Stimulated activated CD8-positive, alpha-beta memory T cell treated with anti-CD3 and anti-CD28 coated beads, Interleukin-7, amount 100 ng/mL, for 24 hours (primary cell): ENCODE results near the gene WBP2.

Source experiments
- DNase-seq: peaks from one replicate; pipeline ENCODE4 v3.0.0-alpha.2; 2020; ENCODE audit warnings: low read depth

Gene WBP2

DNA sequence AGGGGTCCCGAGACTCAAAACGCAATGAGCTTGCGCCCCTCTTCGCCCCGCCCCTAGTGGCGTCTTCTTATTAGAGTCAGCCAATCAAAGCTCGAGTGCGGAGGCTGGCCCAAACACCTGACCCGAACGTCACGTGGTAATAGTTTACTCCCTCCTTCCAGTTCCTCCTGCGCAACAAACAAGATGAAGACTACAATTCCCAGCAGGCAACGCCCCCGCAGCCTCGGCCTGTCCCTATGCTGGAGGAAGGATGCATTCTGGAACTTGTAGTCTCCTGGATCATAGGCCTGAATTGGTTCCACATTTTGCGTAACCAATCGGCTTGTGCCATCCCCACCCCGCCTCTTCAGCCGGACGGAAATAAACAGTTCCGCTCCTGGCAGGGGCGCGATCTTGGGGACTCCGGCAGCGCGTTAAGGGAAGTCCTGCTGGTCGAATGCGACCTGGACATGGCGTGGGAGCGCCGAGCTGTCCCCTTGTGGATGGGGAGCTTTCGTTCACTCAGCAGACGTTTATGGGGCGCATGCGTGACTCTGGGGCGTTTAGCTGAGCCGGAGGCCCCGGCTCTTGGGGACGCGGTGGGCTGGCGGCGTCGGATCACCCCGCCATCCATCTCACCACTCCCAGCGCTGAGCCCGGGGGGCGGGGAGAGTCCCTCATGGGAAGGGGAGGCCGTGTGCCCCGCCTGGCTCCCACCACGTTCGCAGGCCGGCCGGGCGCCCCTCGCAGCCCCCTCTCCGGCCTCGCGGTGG lies at the start of gene WBP2:
Gene WBP2, minus strand, starts transcription at position 26 of the 752 bp plus-strand sequence. CDS start 38 bp downstream, outside the sequence.
- peak; percentile 92 for DNase-seq

DNA sequence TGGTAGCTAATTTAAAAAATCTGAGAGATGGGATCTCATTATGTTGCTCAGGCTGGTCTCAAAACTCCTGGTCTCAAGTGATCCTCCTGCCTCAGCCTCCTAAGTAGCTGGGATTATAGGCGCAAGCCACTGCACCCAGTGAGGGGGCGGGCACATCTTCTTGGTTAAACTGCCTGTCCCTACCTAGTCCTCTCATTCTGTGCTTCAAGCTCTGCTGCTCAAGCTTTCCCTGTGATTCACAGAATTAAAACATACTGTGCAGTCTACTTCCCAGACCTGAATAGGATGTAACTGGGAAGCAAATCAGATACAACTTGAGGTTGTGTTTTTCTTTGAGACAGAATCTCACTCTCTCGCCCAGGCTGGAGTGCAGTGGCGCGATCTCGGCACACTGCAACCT lies 47.3 kb upstream of the WBP2 start:
- DNase-seq, result no peak

DNA sequence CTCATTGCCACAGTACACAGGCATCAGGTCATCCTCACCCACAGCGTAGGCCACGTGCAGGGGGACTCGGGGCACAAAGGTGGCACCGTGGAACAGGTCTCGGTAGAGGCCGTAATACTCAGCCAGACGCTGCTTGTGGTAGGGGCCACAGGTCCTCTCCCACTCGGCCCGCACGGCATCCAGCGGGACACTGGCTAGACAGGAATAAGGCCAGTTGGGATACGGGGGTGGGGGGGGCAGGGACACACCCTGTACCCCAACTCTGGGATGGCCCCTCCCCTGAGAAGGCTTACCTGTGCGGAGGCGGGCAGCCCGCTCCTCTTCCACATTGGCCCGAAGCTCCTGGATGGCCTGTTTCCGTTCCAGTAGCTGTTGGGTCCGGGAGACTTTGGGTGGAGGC lies 46.6 kb upstream of the WBP2 start:
- no peak for DNase-seq

GRCh38 chr17:75900691-75901533 lies 45.8 kb upstream of the WBP2 start:
- DNase-seq, result no peak

GRCh38 chr17:75899767-75900468 lies 44.8 kb upstream of the WBP2 start:
- no peak for DNase-seq

DNA sequence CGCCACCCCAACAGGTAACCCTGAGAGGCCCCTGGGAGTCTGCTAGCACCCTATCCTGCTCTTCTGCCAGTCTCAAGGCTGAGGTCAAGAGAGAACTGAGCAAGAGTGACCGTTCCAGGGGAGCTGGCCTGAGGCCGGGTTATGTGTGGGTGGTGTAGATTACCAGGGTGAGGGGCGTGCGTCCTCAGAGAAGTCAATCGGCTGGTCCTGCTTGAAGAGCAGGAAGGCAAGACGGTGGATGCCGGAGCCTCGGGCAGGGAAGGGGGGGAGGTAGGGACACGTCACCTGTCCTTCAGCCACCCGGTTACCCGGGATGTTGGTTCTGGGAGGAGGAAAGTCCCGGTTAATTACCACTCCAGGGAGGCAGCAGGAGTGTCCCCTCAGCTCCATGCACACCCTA lies 44.2 kb upstream of the WBP2 start:
- DNase-seq, result no peak

DNA sequence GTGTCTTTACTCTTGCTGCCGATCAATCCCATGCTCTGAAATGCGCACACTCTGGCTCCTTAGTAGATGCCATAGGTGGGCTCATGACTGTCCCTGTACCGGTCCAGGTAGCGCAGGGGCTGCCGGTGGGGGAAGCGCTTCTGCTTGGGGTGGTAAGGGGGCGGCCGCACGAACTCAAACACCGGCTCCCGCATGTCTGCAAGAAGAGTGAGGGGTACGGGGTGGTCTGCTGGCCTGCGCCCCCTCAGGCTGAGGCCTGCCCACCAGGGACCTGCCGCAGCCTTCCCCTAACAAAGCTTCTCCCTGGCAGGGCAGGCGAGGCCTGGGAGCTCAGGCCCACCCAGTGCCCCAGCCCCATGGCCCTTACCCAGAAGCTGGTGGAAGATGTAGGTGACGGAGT lies 43.7 kb upstream of the WBP2 start:
- no peak for DNase-seq

DNA sequence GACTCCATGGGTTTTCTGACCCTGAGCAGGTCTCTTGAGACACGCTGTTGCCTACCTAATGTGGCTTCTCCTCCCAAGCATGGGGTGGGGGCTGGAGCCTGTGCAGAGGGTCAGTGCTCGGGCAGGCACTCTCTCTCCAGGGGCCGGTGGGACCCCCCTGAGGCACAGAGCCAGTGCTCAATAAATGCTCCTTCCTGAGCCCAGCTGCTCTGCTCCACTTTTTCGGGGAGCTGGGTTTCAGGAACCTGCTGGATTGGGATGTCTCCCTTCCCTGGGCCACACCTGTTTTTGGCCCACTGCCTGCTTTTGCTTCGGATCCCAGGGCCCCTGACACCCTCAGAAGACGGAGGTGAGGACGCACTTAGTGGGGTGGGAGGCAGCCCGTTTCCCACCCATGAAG lies 42.9 kb upstream of the WBP2 start:
- DNase-seq, result no peak

DNA sequence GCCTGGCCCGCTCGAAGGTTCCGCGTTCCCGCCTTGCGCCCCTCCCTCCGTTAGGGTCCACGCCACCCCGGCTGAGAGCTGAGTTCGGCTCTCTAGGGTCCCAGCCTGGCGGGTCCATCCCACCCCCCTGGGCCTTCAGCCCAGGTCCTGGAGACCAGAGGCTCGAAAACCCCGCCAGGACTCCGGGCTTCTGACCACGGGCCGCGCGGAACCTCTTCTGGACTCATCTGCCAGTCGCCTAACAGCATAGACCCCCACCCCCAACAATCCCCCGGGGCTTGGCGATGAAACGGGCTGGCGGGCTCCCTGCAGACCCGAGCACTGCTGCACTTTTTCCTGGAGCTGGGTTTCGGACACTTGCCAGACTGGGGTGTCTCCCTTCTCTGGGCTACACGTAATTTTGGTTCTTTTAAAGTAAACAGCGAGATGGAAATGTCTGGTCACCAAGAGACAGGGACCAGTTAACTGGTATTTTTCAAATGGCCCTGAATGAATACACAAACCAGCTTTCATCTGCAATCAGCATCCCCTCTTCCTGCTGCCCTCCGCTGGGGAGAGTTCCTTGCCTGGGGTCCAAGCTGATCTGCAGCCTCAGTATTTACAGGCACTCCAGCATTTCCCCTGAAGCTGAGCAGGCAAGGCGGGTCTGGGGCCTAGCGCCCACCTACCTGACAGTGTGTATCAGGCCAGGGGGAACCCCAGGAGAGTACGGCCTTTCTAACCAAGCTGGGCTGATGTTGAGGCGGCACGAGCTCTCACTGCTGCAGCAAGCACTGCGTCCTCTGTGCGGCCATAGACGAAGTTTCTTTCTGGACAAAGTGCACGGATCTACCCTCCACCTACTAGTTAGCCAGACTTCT lies 42.3 kb upstream of the WBP2 start:
- DNase-seq, result no peak

GRCh38 chr17:75896415-75897159 lies 41.5 kb upstream of the WBP2 start, which contains the start of gene TRIM65:
Gene TRIM65, minus strand, starts transcription at chr17:75896951. Its CDS starts 14 bp downstream, at chr17:75896937.
- peak; percentile 58 for DNase-seq

GRCh38 chr17:75895370-75896155 lies 40.4 kb upstream of the WBP2 start:
- DNase-seq, result no peak

- DNase-seq, result no peak
Measured at GRCh38 chr17:75894049-75894733, 39.1 kb upstream of the WBP2 start.

DNA sequence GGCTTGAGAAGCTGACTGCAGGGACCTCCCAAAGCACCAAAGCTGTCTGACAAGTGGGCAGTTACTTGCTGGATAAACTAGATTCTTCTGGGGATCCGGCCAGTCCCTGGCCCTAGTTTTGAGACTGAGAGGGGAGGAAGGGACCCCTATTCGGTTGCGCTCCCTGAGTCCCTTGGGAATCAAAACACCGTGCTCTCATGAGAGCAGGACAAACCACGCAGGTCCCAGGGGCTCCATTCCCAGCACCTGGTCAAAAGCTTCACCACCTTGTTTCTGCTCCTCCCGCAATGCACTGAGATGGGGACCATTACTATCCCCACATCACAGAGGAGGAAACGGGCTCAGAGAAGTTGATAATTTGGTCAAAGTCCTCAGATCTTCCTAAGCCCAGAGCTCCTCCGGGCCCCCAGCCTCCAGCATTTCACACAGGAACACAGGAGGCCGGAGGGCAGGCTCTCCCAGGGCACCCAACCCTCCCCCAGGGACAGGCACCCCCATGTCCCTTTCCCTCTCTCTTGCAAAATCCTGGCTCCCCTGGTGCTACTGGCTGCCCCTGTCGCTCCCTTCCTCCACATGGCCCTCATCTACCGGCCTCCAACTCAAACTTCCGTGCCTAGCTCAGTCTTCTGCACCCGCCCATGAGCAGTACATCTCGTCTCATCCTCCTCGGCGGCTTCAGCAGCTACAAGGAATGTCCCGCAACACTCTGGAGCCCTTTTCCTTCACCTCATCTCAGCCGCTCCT lies 38.3 kb upstream of the WBP2 start:
- no peak for DNase-seq

GRCh38 chr17:75892556-75893224 lies 37.6 kb upstream of the WBP2 start:
- DNase-seq, result no peak

- DNase-seq, result no peak
Measured at GRCh38 chr17:75891605-75892555, 36.7 kb upstream of the WBP2 start.

GRCh38 chr17:75891022-75891604 lies 36.0 kb upstream of the WBP2 start:
- DNase-seq, result no peak

DNA sequence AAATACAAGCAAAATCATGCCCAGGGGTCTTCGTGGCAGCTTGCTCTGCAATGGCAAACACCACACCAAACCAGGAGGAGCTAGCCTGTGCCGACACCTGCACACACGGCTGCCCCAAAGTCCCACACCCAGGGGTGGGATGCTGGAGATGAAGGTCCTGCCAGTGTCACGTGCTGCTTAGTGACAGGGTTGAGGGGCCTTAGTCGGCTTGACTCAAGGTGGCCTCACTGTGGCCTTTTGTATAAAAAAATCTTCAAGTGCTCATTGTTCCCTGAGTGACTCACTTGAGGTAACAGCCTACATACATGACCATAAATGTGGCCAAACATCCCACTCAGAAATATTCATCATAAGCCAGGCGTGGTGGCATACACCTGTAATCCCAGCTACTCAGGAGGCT lies 34.3 kb upstream of the WBP2 start:
- no peak for DNase-seq
